GM23248 (cell line): ENCODE data around the gene MYMK. TPM values are rescaled to one million over a fixed set of nuclear protein-coding genes. Genes with fewer than 3 reads are reported as not detected.

Experiments
- DNase-seq: peaks from one replicate; pipeline ENCODE4 v3.0.0-alpha.2; 2015
- H2AFZ ChIP-seq: fragments of 200-600 bp; sonication (generic); 2 replicates; pipeline ENCODE4 v1.6.1; 2016; ENCODE audit warnings: antibody characterized with exemption
- H3F3A ChIP-seq: fragments of 200-600 bp; sonication (generic); 2 replicates; pipeline ENCODE4 v1.6.1; 2016; ENCODE audit warnings: mild to moderate bottlenecking, antibody characterized with exemption, mixed run types; ENCODE audit not compliant: insufficient read depth
- H3K27ac ChIP-seq: fragments of 200-600 bp; sonication (generic); 2 replicates; pipeline ENCODE4 v1.5.1; 2016; ENCODE audit warnings: mild to moderate bottlenecking
- H3K27me3 ChIP-seq: fragments of 200-600 bp; sonication (generic); replicated peaks from 2 replicates; pipeline ENCODE4 v1.6.1; 2016; ENCODE audit warnings: mild to moderate bottlenecking; ENCODE audit not compliant: insufficient read depth
- H3K36me3 ChIP-seq: fragments of 200-600 bp; sonication (generic); 2 replicates; pipeline ENCODE4 v1.6.1; 2016; ENCODE audit warnings: low read depth, mild to moderate bottlenecking
- H3K4me1 ChIP-seq: fragments of 200-600 bp; sonication (generic); 2 replicates; pipeline ENCODE4 v1.6.1; 2016; ENCODE audit warnings: mild to moderate bottlenecking; ENCODE audit not compliant: insufficient read depth
- H3K4me2 ChIP-seq: fragments of 200-600 bp; sonication (generic); one replicate; pipeline ENCODE4 v1.6.1; 2016; ENCODE audit warnings: mild to moderate bottlenecking; ENCODE audit not compliant: unreplicated experiment
- H3K4me3 ChIP-seq: fragments of 200-600 bp; sonication (generic); 2 replicates; pipeline ENCODE4 v1.5.1; 2016; ENCODE audit warnings: mild to moderate bottlenecking
- H3K79me2 ChIP-seq: fragments of 200-600 bp; sonication (generic); 2 replicates; pipeline ENCODE4 v1.6.1; 2016; ENCODE audit warnings: mild to moderate bottlenecking; ENCODE audit not compliant: insufficient read depth
- H3K9ac ChIP-seq: fragments of 200-600 bp; sonication (generic); 2 replicates; pipeline ENCODE4 v1.6.1; 2016; ENCODE audit warnings: mild to moderate bottlenecking
- H3K9me2 ChIP-seq: fragments of 200-600 bp; sonication (generic); 2 replicates; pipeline ENCODE4 v1.6.1; 2016; ENCODE audit warnings: mixed run types, mild to moderate bottlenecking, moderate library complexity; ENCODE audit not compliant: insufficient read depth
- H3K9me3 ChIP-seq: fragments of 200-600 bp; sonication (generic); one replicate; pipeline ENCODE4 v1.6.1; 2017; ENCODE audit warnings: low read depth
- H4K20me1 ChIP-seq: fragments of 200-600 bp; sonication (generic); 2 replicates; pipeline ENCODE4 v1.6.0; 2016; ENCODE audit not compliant: insufficient read depth
- EZH2 ChIP-seq: fragments of 200-600 bp; sonication (generic); IDR thresholded peaks from 2 replicates; pipeline ENCODE4 v1.6.1; 2018; ENCODE audit warnings: antibody characterized with exemption, mild to moderate bottlenecking; ENCODE audit not compliant: insufficient read depth, poor library complexity, severe bottlenecking
- EZH2phosphoT487 ChIP-seq: fragments of 200-600 bp; sonication (generic); IDR thresholded peaks from 2 replicates; pipeline ENCODE4 v1.6.1; 2018; ENCODE audit warnings: antibody characterized with exemption, moderate library complexity, mild to moderate bottlenecking, low read depth; ENCODE audit not compliant: insufficient read depth
- WGBS, 2 experiments: methylation state at CpG; one replicate each; pipeline ENCODE4 v1.1.6; 2015 to 2017; ENCODE audit warnings: low lambda C conversion rate in 2 of 2, low coverage in 1 of 2; ENCODE audit errors: missing lambda C conversion rate in 2 of 2; 5-methylcytosine and 5-hydroxymethylcytosine counted together
- in situ Hi-C: fragments of 300-500 bp; cut with MboI; formaldehyde crosslinking; loops from 2 replicates; pipeline ENCODE4 v1.15.0; 2020
- polyA plus RNA-seq: library from polyadenylated mRNA; unstranded; fragments of >200 nt; fragmentation: Nextera tagmentation; extraction: Ambion mirVana; gene quantifications from 2 replicates; pipeline ENCODE4 v1.2.1, GENCODE V29; 2016
- total RNA-seq: library from RNA; depleted of rRNA; stranded (reverse); fragments of >200 nt; shearing (Covaris generic); gene quantifications from 2 replicates; pipeline ENCODE4 v1.2.3, GENCODE V29; 2014

MYMK gene
- total and polyA plus RNA-seq, 2 experiments from 2014 or later: not detected

DNA sequence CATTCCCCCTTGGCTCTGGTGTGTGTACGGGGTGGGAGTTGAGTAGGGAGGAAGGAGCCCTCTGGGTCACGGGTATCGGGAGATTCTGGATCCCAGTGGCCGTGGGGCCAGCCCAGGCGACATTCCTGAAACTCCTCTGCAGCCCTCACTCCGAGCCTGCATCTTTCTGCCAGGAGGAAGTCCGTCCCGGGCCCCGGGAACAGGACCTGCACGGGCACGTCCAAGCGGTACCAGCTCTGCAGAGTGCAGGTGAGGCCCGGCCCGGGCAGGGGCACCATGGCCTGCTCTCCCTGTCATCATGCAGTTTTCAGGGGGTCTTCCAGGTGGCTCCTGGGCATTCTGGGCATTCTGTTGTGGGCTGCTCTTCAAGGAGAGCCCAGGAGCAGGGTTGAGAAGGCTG, 13.4 kb upstream of the MYMK start:
- in situ Hi-C loops: no loop called here
- WGBS, 2 experiments: 72 to 73% methylated on average over 13 to 14 of the region's 14 CpGs

DNA sequence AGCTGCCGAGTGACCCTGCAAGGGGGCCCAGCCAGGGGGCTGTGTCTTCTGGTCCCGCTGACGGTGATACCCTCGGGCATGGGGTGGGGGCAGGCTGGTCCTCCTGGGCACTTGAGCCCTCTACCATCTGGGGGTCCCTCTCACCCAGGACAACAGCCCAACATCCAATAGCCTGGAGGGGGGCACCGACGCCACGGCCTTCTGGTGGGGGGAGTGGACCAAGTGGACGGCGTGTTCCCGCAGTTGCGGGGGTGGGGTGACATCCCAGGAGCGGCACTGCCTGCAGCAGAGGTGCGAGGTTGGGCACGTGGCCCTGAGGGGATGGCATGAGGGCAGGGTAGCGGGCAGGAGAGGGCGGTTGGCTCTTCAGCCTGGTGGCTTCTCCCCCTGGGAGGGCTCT, 12.5 kb upstream of the MYMK start:
- no peak overlapping the region for H3K27ac ChIP-seq
- no peaks in the 10 kb centered on the region for H4K20me1 ChIP-seq
- H3K27me3 ChIP-seq: peaks cover 27% of the 10 kb centered on the region
- no peaks in the 10 kb centered on the region for H3K9me2 ChIP-seq
- no peaks in the 10 kb centered on the region for H3K9me3 ChIP-seq
- TF ChIP-seq EZH2phosphoT487 (no peak), EZH2 (no peak)
- in situ Hi-C loops: no loop called here
- no peak for DNase-seq
- H3K4me1 ChIP-seq: no peaks in the 10 kb centered on the region
- H3K9ac ChIP-seq: no peak overlapping the region
- H3F3A ChIP-seq: no peaks in the 10 kb centered on the region
- H3K79me2 ChIP-seq: no peaks in the 10 kb centered on the region
- H3K4me2 ChIP-seq: no peak overlapping the region
- no peak overlapping the region for H2AFZ ChIP-seq
- WGBS, 2 experiments: 90 to 91% methylated on average over 15 to 16 of the region's 16 CpGs
- no peaks in the 10 kb centered on the region for H3K36me3 ChIP-seq
- H3K4me3 ChIP-seq: no peak overlapping the region

More for the DNA sequence above, 13.4 kb upstream of the MYMK start:
- no peaks in the 10 kb centered on the region for H3K79me2 ChIP-seq
- no peak overlapping the region for H3K27ac ChIP-seq
- no peak overlapping the region for H3K9ac ChIP-seq
- no peaks in the 10 kb centered on the region for H4K20me1 ChIP-seq
- no peaks in the 10 kb centered on the region for H3K4me1 ChIP-seq
- H3K36me3 ChIP-seq: no peaks in the 10 kb centered on the region
- peaks cover 25% of the 10 kb centered on the region for H3K27me3 ChIP-seq
- H3K4me2 ChIP-seq: no peak overlapping the region
- H3K9me2 ChIP-seq: no peaks in the 10 kb centered on the region
- H2AFZ ChIP-seq: no peak overlapping the region
- H3K9me3 ChIP-seq: no peaks in the 10 kb centered on the region
- no peak for DNase-seq
- no peak for TF ChIP-seq EZH2phosphoT487
- TF ChIP-seq EZH2: no peak
- H3K4me3 ChIP-seq: no peak overlapping the region
- H3F3A ChIP-seq: no peaks in the 10 kb centered on the region

DNA sequence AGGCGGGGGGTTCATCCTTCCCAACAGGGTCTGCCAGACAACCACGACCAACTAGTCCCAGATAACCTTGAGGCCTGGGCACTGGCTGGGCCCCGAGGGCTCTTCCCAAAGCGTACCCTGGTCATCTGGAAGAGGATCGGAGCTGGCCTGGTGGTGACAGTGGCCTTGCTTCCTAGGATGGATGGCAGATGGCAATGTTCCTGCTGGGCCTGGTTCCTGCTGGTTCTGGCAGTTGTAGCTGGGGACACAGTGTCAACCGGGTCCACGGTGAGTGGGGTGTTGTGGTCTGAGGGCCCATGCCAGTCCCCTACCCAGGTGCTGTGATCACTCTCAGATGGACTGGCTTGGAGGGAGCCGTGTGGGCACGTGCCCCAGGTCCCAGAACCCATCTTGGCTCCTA, 11.8 kb upstream of the MYMK start:
- in situ Hi-C loops: no loop called here
- H3K4me1 ChIP-seq: no peaks in the 10 kb centered on the region
- 65 to 73% methylated on average over 9 of the region's 9 CpGs for WGBS, 2 experiments

DNA sequence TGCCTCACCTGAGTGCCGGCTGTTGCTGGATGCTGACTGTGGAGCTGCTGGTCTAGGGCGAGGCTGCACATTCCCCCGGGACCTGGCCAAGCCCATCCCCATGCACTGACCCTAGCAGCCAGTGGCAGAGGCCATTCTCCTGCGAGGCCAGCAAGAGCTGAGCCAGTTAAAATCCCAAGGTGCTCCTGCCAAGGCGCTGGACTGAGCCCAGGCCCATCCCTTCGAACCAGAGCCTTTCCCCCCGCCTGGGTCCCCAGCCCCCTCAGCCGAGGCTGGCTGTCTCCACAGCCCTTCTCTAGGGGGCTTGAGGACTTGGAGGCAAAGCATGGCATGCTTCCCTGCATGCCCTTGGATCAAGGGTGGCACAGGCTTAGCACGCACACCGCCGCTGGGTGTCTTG, 11.3 kb upstream of the MYMK start:
- TF ChIP-seq EZH2: no peak
- no peak for TF ChIP-seq EZH2phosphoT487
- H3K27ac ChIP-seq: no peak overlapping the region
- H3K27me3 ChIP-seq: peaks cover 29% of the 10 kb centered on the region
- H3K4me1 ChIP-seq: no peaks in the 10 kb centered on the region
- no peak overlapping the region for H3K4me2 ChIP-seq
- no peak for DNase-seq
- no peaks in the 10 kb centered on the region for H3K9me3 ChIP-seq
- WGBS, 2 experiments: 64 to 66% methylated on average over 11 of the region's 11 CpGs
- H3F3A ChIP-seq: no peaks in the 10 kb centered on the region
- H3K9me2 ChIP-seq: no peaks in the 10 kb centered on the region
- no peak overlapping the region for H2AFZ ChIP-seq
- in situ Hi-C loops: no loop called here
- no peaks in the 10 kb centered on the region for H4K20me1 ChIP-seq
- H3K9ac ChIP-seq: no peak overlapping the region
- H3K79me2 ChIP-seq: no peaks in the 10 kb centered on the region
- no peak overlapping the region for H3K4me3 ChIP-seq
- no peaks in the 10 kb centered on the region for H3K36me3 ChIP-seq

More for the DNA sequence above, 11.8 kb upstream of the MYMK start:
- Histone ChIP-seq H3K27ac (no peak overlapping the region), H3K36me3 (no peaks in the 10 kb centered on the region), H2AFZ (no peak overlapping the region), H3K9me2 (no peaks in the 10 kb centered on the region), H3K4me3 (no peak overlapping the region), H4K20me1 (no peaks in the 10 kb centered on the region), H3K27me3 (peaks cover 27% of the 10 kb centered on the region), H3K4me2 (no peak overlapping the region), H3K79me2 (no peaks in the 10 kb centered on the region), H3F3A (no peaks in the 10 kb centered on the region), H3K9ac (no peak overlapping the region), H3K9me3 (no peaks in the 10 kb centered on the region)
- TF ChIP-seq EZH2 (no peak), EZH2phosphoT487 (no peak)
- DNase-seq: no peak
